NCI-H748 treated with DMSO at 0.1 percent for 48 hours (cell line): ENCODE results near the gene ZDHHC9.
"Not testable (repeated sequence)": the region's sequence is repeated elsewhere in the genome, so short reads cannot be mapped to it uniquely, and the experiment has no call there.

Experiments used
- DNase-seq: peaks from one replicate; lab custom pipeline; 2025; lab: John Stamatoyannopoulos, UW

ZDHHC9 gene

GRCh38 chrX:129843459-129844306 is at the start of gene ZDHHC9:
ZDHHC9 (minus strand) TSS chrX:129843886; CDS start chrX:129841945, 1,941 bp downstream.
- DNase-seq: peak; percentile 80

GRCh38 chrX:129877401-129877800 is 33.7 kb upstream of the ZDHHC9 start:
- DNase-seq: no peak

- DNase-seq: no peak
Measured at GRCh38 chrX:129876771-129877305, 33.2 kb upstream of the ZDHHC9 start.

DNA sequence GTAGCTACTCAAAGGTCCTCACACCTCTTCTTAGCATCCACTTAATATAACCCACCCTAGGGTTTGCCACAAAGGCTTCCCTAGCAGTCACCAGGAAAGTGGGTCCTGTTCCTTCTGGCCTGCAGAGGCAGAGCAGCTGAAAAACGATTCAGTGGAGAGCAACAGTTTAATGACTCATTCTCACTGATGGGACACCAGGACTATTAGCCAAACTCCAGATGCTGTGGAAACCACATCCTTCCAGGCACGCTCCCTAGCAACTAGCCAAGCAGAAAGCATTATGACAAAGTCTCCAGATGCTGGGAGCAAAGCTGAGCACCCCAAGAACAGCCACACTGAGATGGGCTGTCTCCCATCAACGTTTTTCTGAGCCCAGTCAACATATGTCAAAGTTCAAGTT is 32.0 kb upstream of the ZDHHC9 start:
- DNase-seq: no peak

DNA sequence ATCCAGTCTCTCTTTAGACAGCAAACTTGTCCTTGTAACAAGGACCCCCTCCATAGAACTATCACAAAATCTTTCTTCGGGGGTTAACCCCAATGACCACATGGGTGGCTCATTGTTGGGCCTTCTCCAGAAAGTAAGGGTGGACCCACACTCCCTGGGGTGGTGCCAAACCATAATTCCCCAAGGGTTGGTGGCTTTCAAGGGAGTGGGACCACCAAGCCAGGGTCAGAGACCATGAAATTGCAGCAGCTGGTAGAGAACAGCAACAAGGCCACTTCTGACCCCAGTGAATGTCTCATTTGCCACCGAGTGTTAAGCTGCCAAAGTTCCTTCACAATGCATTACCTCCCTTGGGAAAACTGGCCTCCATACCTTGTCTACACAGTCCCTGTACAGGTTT is 28.8 kb upstream of the ZDHHC9 start:
- no peak for DNase-seq

DNA sequence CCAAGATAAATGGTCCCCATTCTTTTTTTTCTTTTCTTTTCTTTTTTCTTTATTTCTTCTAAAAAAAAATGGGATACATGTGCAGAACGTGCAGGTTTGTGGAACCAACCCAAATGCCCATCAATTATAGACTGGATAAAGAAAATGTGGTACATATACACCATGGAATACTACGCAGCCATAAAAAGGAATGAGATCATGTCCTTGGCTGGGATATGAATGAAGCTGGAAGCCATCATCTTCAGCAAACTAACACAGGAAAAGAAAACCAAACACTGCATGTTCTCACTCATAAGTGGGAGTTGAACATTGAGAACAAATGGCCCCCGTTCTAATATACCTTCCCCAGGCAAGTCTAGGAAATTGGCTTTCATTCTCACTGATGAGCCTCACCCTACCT is 22.6 kb upstream of the ZDHHC9 start:
- not testable (repeated sequence) for DNase-seq

DNA sequence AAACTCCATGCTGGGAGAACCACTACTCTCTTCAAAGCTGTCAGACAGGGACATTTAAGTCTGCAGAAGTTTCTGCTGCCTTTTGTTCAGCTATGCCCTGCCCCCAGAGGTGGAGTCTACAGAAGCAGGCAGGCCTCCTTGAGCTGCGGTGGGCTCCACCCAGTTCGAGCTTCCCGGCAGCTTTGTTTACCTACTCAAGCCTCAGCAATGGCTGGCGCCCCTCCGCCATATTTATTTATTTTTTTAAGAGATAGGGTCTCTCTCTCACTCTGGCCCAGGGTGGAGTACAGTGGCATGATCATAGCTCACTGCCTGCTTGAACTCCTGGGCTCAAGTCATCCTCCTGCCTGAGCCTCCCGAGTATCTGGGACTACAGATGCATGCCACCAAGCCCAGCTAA is 15.4 kb upstream of the ZDHHC9 start:
- not testable (repeated sequence) for DNase-seq

GRCh38 chrX:129851825-129852224 is 8.1 kb upstream of the ZDHHC9 start:
- not testable (repeated sequence) for DNase-seq

DNA sequence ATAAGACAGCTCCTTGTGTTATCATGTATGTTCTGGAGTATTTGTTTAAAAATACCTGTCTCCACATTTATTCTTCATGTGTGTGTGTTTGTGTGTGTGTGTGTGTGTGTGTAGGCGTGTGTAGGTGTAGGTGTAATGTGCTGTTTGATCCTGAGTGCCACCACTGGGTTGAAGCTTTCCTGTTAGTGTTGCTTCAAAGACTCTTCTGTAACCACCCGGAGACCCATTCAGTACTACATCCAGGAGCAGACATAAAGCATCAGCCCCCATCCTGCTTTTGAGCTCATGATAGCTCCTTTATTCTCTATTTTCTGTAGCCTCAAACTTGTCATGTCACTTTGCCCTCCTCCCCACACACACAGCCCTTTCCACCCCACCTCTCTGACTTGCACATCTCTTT is 3.0 kb upstream of the ZDHHC9 start:
- DNase-seq: no peak

- no peak for DNase-seq
Measured at GRCh38 chrX:129845616-129846190, 2.0 kb upstream of the ZDHHC9 start.

GRCh38 chrX:129843209-129843458 is 552 bp downstream of the ZDHHC9 start:
- DNase-seq: no peak

DNA sequence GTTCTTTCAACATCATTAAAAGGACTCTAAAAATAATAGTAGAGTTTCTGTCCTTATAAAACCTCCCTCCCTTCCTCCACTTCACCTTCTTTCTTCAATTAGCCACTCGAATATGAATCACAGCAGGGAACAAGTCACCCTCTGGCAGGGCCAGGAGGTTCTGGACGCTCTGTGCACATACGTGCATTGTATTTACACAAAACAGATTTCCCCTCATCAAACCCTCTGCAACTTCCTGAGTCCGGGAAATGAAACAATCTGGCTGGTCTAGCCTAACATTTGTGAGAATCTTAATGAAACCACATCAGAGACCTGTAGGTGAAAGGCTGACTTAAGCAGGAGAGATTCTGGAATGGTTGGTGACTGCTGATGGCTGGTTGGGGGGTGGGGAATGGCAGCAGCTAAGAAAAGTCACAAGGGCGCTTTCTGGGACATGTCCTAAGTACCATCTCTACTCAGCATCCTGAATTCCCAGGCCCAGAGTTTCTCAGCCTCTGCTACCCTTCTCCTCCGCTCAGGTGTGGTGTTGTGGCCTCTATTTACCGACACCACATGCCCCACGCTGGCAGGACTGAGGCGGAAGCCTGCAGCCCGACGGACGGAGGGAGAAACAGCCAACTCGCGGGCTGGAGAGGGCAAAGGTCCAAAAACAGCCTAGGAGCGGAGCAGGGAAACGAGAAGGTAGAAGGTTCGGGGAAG is 1.0 kb downstream of the ZDHHC9 start:
- no peak for DNase-seq

GRCh38 chrX:129840344-129840743 is 3.3 kb downstream of the ZDHHC9 start:
- no peak for DNase-seq

GRCh38 chrX:129836827-129837226 is 6.9 kb downstream of the ZDHHC9 start:
- DNase-seq: no peak

GRCh38 chrX:129833153-129833990 is 10.3 kb downstream of the ZDHHC9 start:
- DNase-seq: no peak

- DNase-seq: peak; percentile 46
Measured at GRCh38 chrX:129831091-129831885, 12.4 kb downstream of the ZDHHC9 start.

GRCh38 chrX:129830494-129830893 is 13.2 kb downstream of the ZDHHC9 start:
- DNase-seq: no peak

DNA sequence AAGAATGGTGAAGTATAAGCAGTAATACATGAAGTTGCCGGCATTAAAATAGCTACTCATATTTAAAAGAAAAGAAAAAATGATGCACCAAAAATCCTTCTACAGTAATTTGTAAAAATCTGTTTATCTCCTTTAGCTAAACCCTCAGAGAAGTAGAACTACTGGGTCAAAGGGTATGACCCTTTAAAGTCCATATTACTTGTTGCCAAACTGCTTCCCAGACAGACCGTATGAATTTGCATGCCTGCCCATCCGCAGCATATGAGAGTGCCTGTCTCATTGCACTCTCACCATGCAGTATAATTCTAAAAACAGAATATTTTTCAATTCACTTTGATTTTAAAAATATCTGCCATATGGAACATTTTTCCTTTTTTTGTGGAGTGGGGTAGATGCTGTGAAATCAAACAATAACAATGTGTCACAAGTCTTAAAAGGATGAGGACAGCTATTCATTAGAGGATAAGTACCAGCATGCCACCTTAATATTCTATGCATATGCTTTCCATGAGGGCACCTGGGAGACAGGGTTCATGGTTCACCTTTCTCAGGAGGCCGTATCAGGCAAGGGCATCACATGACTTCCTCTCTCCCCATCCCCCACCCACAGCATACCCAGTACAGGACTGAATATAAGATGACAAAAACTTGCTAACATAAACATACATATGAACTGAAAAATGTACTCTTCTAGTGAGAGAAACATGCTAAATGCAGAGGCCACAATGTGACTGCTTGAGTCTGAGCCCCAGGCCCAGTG is 17.8 kb downstream of the ZDHHC9 start:
- no peak for DNase-seq

DNA sequence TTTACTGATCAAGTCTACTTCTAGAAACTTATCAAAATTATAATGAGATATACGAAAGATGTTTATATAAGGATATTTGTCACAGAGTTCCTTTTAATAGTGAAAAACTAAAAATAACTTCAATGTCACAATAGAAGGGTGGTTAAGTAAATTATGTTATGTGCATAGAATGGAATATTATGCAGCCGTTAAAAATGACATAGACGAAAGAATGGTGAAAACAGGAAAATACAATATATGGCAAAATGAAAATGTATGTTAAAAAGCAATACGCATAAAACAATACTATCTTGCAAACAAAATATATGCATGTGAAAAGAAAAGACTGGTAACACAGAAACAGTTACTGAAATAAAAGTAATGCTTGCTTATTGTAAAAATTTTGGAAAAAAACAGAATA is 19.1 kb downstream of the ZDHHC9 start:
- no peak for DNase-seq

DNA sequence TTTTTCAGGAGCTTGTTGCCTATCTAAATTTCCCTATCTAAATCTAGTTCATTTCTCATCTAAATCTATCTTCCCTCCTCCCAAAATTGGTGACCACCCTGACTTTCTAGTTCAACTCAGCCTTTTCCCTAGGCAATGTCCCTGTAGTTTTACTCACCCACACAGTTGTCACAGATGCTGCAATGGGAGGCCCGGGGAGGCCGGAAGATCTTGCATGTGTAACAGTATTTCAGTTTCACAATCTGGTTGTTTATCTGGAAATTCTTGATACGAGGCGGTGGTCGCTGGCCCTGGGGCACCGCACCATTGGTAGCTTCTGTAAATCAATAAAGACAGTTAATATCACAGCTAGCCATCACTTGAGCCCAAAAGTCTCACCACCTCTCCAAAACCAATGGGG is 20.2 kb downstream of the ZDHHC9 start:
- no peak for DNase-seq

DNA sequence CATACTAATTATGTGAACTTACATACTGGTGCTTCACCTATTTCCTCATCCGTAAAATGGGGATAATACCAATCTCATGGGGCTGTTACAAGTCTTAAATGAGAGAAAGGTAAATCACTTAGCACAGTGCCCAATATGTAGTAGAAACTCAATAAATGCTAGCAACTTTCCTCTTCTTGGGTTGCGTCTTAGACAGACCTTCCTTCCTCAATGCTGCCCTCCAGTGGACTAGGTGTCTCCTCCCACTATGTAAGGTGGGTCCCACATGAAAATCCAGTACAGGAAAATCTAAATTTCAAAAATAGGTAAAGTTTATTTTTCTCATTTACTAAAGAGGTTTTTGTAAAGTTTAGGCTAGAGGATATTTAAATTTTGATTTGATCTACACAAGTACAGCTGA is 20.6 kb downstream of the ZDHHC9 start:
- DNase-seq: peak; percentile 2
